Adrenal gland (tissue), 12 donors: ENCODE measurements around the gene LGALSL. TPM values are rescaled to one million over a fixed set of nuclear protein-coding genes. Genes with fewer than 3 reads are reported as not detected.

Experiments
- DNase-seq, 7 donors: peaks; one replicate each; pipeline ENCODE4 v3.0.0-alpha.2; 2019 to 2020
- H3K27ac ChIP-seq, 5 donors: fragments of 200-600 bp; sonication (generic) in 4 of 5; 1 replicate in 3 of 5; 2 replicates in 2 of 5; pipeline versions ENCODE4 v1.5.1 to v1.8.0; 2016 to 2020; ENCODE audit warnings: mild to moderate bottlenecking in 1 of 5
- H3K27me3 ChIP-seq: fragments of 200-600 bp; 2 replicates; pipeline ENCODE4 v1.8.0; 2021
- H3K36me3 ChIP-seq, 2 donors: fragments of 200-600 bp; replicated peaks in 1 of 2; 1 replicate in 1 of 2; 2 replicates in 1 of 2; pipeline versions ENCODE4 v1.5.1 to v1.8.0; 2018 to 2022
- H3K4me1 ChIP-seq, 2 donors: fragments of 200-600 bp; replicated peaks in 1 of 2; 1 replicate in 1 of 2; 2 replicates in 1 of 2; pipeline versions ENCODE4 v1.5.1 to v1.8.0; 2018 to 2021
- H3K4me3 ChIP-seq, 4 donors: fragments of 200-600 bp; sonication (generic) in 3 of 4; one replicate each; pipeline ENCODE4 v1.5.1; 2016 to 2018
- H3K9me3 ChIP-seq, 3 donors: fragments of 200-600 bp; sonication (generic) in 1 of 3; replicated peaks in 1 of 3; 1 replicate in 2 of 3; 2 replicates in 1 of 3; pipeline versions ENCODE4 v1.5.1 to v1.8.0; 2016 to 2021
- POLR2A ChIP-seq, 2 donors: fragments of 450-650 bp; IDR thresholded peaks; one replicate each; pipeline ENCODE4 v1.6.1; 2017; ENCODE audit warnings: antibody characterized with exemption in 2 of 2, mild to moderate bottlenecking in 2 of 2, moderate library complexity in 1 of 2
- WGBS, 4 donors: extraction: QIAGEN DNeasy Blood & Tissue Kit in 2 of 4; methylation state at CpG; one replicate each; pipeline versions ENCODE4 v1.1.5 to v1.1.7; 2013 to 2017; 5-methylcytosine and 5-hydroxymethylcytosine counted together
- intact Hi-C, 2 donors: fragments of 100-400 bp; cut with DNase I; formaldehyde crosslinking; loops; one replicate each; pipeline versions ENCODE4 v1.14.1 to v1.15.0; 2022 to 2023
- polyA plus RNA-seq, 3 donors: library from polyadenylated mRNA; stranded (reverse); fragments of 200-250 nt in 2 of 3; fragments of 350-450 nt in 1 of 3; fragmentation: Illumina TruSeq in 1 of 3; extraction: RNeasy Lipid Tissue Mini Kit (QIAGEN cat#74804) in 1 of 3; gene quantifications; one replicate each; pipeline ENCODE4 v1.2.3, GENCODE V29; 2013 to 2014
- total RNA-seq, 9 donors: library from RNA; depleted of rRNA in 4 of 9; stranded (reverse); fragments of >200 nt in 4 of 9; fragments of 120-200 nt in 1 of 9; fragmentation: NEBNext Ultra II Directional in 1 of 9; extraction: Animal tissue kit (Norgen Biotek cat#: 25700) in 1 of 9; gene quantifications; one replicate each; pipeline versions ENCODE4 v1.1.0 to v1.2.4, GENCODE V29; 2013 to 2023
- TF ChIP-seq, protein P1 (sequence below), 6 experiments: fragments of 450-650 bp in 4 of 6; fragments of 200-600 bp in 2 of 6; sonication (generic) in 1 of 6; IDR thresholded peaks; 1 replicate in 5 of 6; 2 replicates in 1 of 6; pipeline versions ENCODE4 v1.5.1 to v1.8.0; 2016 to 2021; ENCODE audit warnings: antibody characterized with exemption in 6 of 6, mild to moderate bottlenecking in 2 of 6, moderate library complexity in 1 of 6
- donor health status: healthy with polysubstance abuse.
- donor health status: Bipolar disorder and iron deficiency.
- donor health status: DM: yes; HTN: yes; CAD: no.
- donor health status: DM: no; HTN: no; CAD: no.
- donor health status: DM: no; HTN: no; CAD: no.
- donor health status: DM: yes; HTN: yes; CAD: no.

Gene LGALSL
- total and polyA plus RNA-seq, 12 donors = 13.4 to 79.5 (median 31.3) TPM

DNA sequence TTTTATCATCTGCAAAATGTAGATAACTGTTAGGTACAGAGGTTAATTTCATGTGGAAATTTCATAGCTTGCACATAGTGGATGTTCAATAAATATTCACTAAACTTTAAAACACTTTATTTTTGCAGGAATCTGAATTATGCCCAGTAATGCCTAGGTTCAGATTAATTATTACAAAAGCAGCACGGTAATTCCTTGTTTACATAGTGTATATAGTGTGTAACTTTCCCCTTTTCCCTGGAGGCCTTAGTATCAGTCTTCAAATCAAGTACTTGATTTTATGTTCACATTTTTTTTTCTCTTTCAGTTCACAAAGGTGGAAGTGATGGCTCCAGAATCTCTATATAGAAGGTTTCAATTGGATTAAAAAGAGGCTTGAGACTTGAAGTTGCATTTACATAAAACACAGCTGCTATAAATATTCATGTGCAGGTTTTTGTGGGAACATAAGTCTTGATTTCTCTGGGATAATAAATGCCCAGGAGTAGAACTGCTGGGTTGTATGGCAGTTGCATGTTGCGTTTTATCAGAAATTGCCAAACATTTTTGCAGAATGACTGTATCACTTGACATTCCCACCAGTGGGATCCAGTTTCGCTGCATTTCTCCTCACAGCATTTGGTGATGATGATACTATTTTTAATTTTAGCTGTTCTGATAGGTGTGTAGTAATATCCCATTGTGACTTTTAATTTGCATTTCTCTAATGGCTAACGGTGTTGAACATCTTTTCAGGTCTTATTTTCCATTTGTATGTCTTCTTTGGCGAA lies 27.6 kb upstream of the LGALSL start:
- no peak overlapping the region for H3K27ac ChIP-seq
- H3K4me3 ChIP-seq = no peak overlapping the region
- H3K36me3 ChIP-seq = no peaks in the 10 kb centered on the region
- 65 to 75% (median 67%) methylated on average over 5 of the region's 5 CpGs for WGBS, 4 donors
- no peaks in the 10 kb centered on the region for H3K27me3 ChIP-seq
- no peak for DNase-seq
- TF ChIP-seq, protein P1, sequence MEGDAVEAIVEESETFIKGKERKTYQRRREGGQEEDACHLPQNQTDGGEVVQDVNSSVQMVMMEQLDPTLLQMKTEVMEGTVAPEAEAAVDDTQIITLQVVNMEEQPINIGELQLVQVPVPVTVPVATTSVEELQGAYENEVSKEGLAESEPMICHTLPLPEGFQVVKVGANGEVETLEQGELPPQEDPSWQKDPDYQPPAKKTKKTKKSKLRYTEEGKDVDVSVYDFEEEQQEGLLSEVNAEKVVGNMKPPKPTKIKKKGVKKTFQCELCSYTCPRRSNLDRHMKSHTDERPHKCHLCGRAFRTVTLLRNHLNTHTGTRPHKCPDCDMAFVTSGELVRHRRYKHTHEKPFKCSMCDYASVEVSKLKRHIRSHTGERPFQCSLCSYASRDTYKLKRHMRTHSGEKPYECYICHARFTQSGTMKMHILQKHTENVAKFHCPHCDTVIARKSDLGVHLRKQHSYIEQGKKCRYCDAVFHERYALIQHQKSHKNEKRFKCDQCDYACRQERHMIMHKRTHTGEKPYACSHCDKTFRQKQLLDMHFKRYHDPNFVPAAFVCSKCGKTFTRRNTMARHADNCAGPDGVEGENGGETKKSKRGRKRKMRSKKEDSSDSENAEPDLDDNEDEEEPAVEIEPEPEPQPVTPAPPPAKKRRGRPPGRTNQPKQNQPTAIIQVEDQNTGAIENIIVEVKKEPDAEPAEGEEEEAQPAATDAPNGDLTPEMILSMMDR (IDR thresholded peaks at IDR 0.05) = no peak
- no peak for TF ChIP-seq POLR2A (IDR thresholded peaks at IDR 0.05)
- intact Hi-C loops = no loop called here
- H3K4me1 ChIP-seq = no peaks in the 10 kb centered on the region
- H3K9me3 ChIP-seq = no peaks in the 10 kb centered on the region

DNA sequence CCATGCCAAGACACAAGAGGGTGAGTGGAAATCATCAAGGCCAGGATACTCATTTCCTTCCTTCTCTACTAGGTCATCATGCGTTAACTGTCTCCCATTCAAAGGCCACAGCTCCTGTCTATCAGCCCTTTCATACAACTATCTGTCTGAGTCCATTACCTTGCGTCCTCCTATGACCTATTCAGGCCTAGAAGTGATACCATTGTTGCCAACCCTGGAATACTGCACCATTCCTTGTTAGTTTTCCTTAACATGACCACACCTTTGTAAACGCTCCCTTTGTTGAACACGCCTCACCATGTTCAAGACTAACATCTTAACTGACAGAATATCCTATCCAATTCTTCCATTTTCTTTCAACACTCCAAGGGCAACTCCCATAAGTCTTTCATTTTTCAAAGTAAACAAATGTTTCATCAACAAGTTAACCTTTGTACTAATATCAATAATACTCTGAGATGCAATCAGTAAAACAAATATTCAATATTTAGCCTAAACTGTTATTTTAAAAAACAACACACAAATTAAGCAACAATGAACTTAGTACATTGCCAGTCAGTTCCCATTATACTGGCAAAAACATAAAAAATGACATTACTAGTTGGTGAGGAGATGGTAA lies 19.8 kb upstream of the LGALSL start:
- DNase-seq = no peak
- 78 to 88% (median 82%) methylated on average over 4 of the region's 4 CpGs for WGBS, 4 donors
- TF ChIP-seq, protein P1 (IDR thresholded peaks at IDR 0.05) = no peak
- no peak for TF ChIP-seq POLR2A (IDR thresholded peaks at IDR 0.05)
- no peaks in the 10 kb centered on the region for H3K27me3 ChIP-seq
- H3K27ac ChIP-seq = no peak overlapping the region
- no peaks in the 10 kb centered on the region for H3K4me1 ChIP-seq
- H3K4me3 ChIP-seq = no peak overlapping the region
- no peaks in the 10 kb centered on the region for H3K9me3 ChIP-seq
- intact Hi-C loops = no loop called here
- H3K36me3 ChIP-seq = no peaks in the 10 kb centered on the region

DNA sequence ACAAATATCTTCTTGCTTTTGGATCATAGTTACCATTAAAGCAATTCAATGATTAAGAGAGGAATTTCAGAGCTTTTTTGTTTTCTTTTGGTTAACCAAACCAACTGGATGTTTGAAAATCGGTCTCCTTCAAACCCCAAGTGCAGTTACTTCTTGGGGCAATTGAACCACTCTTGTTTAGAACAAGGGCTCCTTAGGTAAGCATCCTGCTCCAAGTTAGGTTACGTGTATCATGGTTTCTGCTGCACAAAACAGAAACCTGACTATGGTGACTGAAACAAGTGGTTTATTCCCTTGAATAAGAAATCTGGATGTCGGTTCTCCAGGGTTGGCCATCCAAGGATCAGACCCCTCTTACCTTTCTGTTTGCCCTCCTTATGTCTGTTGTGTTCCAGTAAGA lies 16.1 kb upstream of the LGALSL start:
- no peak overlapping the region for H3K4me3 ChIP-seq
- no peak for DNase-seq
- intact Hi-C loops = no loop called here
- no peaks in the 10 kb centered on the region for H3K9me3 ChIP-seq
- H3K27me3 ChIP-seq = no peaks in the 10 kb centered on the region
- TF ChIP-seq POLR2A (IDR thresholded peaks at IDR 0.05) = no peak
- TF ChIP-seq, protein P1 (IDR thresholded peaks at IDR 0.05) = no peak
- no peak overlapping the region for H3K27ac ChIP-seq
- 93 to 99% (median 97%) methylated on average over 3 of the region's 3 CpGs for WGBS, 4 donors
- H3K4me1 ChIP-seq = no peaks in the 10 kb centered on the region
- no peaks in the 10 kb centered on the region for H3K36me3 ChIP-seq

DNA sequence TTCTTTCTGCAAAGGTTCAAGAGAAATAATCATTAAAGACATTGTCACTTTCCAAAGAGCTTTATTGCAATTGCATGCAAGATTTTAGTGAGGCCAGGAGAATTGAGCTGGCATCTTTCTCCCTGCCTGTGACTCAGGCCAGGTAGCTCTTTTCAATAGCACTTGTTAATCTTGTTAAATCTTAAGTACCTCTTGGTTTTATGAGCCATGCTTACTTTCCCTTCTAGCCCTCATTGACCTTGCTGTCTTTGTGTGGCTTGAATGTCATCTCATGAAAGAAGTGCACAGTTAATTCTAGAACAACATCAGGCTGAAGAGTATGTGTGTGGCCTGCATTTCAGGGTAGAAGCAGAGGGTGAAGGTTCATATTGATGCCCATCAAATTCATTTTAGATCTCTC lies 14.8 kb upstream of the LGALSL start:
- Histone ChIP-seq H3K4me3 (no peak overlapping the region), H3K36me3 (no peaks in the 10 kb centered on the region), H3K9me3 (no peaks in the 10 kb centered on the region), H3K4me1 (no peaks in the 10 kb centered on the region), H3K27me3 (no peaks in the 10 kb centered on the region), H3K27ac (no peak overlapping the region)
- TF ChIP-seq POLR2A (IDR thresholded peaks at IDR 0.05) = no peak
- TF ChIP-seq, protein P1 (IDR thresholded peaks at IDR 0.05) = no peak
- DNase-seq = no peak
- intact Hi-C loops = no loop called here
